GM21529 (cell line): ENCODE data around the gene ASMT.
"Not testable (repeated sequence)": the region's sequence is repeated elsewhere in the genome, so short reads cannot be mapped to it uniquely, and the experiment has no call there.

Experiments used
- ATAC-seq: cut with Tn5 transposase; IDR thresholded peaks from one replicate; pipeline ENCODE4 v1.9.1; 2021; ENCODE audit not compliant: unreplicated experiment

The ASMT gene, protein sequence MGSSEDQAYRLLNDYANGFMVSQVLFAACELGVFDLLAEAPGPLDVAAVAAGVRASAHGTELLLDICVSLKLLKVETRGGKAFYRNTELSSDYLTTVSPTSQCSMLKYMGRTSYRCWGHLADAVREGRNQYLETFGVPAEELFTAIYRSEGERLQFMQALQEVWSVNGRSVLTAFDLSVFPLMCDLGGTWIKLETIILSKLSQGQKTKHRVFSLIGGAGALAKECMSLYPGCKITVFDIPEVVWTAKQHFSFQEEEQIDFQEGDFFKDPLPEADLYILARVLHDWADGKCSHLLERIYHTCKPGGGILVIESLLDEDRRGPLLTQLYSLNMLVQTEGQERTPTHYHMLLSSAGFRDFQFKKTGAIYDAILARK

GRCh38 chrX:1614927-1615326 is at the start of gene ASMT:
TSS of gene ASMT (plus strand) at chrX:1615059. CDS start at chrX:1615200, 141 bp downstream.
- no peak for ATAC-seq

GRCh38 chrX:1574181-1574580 is 40.7 kb upstream of the ASMT start:
- ATAC-seq = not testable (repeated sequence)

DNA sequence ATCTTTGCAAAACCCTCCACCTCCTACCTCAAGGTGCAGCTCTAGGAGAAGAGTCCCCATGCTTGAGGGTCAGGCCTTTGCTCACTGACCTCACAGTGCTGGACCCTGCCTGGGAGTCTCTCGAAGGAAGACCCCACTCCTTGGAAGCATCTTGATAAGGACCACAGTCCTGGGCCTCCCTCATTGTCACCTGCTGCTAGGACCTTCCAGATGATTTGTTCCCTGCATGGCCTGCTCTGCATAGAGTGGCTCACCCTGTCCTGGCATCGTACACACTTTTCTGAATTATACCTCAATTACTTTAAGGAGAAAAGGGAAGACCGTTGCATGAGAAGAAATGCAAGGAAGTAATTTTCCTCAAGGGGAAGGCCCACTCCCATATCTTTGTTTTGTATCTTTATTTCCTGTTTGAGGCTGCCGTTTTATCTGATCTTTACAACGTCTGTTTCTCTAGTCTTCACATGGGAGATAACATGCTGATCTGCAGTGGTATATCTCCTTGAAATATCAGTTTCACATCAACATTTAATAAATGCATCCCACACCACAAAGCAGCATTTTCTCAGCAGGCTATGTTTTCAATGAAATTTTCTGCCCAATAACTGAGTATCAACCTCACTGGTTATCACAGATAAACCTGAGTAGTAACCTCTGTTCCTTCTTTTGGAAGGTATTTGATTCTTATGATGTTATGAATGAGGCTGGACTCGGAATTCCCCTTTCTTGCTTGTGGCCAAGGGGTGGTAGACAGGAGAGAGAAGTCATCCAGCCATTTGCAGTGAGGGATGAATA is 38.5 kb upstream of the ASMT start:
- ATAC-seq = no peak

- no peak for ATAC-seq
These were observed 37.0 kb upstream of the ASMT start for GRCh38 chrX:1577845-1578244.

DNA sequence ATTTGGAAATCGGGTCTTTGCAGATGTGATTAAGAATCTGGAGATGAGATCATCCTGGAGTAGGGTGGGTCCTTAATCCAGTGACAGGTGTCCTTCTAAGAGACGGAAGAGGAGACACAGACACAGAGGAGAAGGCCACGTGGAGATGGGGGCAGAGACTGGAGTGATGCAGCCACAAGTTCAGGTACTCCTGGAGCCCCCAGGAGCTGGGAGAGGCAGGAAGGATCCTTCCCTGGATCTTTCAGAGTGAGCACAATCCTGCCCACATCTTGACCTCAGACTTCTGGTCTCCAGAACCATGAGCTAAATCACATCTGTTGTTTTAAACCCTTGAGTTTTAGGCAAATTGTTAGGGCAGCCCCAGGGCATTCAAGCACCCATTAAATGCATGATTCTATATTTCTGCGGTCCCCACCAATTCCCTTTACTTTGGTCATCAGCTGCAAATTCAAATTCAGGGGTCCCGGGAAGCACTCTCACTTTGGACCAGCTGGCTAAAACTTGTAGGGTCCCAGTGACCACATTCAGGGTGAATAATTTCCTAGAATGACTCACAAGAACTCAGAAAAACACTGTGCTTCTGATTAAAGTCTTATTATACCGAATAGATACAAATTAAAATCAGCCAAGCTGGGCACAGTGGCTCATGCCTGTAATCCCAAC is 36.2 kb upstream of the ASMT start:
- ATAC-seq = no peak

DNA sequence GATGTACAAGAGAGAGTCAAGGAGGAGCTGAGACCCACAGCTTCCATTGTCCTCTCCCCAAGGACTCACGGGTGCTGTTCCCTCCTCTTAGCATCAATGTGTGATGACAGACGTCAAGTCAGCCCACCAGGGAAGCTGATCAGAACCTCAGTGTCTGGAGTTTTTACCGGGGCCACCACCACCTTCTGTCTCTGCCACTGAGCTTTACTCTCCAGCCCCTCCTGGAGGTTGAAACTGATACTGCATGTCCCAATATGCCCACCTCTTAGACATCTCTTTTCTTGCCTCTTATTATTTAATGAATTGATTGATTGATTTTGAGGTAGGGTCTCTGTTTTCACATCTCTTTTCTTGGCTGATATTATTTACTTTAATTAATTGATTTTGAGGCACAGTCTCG is 33.7 kb upstream of the ASMT start:
- ATAC-seq = peak; percentile 39

GRCh38 chrX:1582686-1583437 is 32.0 kb upstream of the ASMT start:
- peak; percentile 84 for ATAC-seq

GRCh38 chrX:1584237-1585011 is 30.4 kb upstream of the ASMT start:
- ATAC-seq = no peak

- peak; percentile 20 for ATAC-seq
These were observed 27.7 kb upstream of the ASMT start for GRCh38 chrX:1587161-1587560.

DNA sequence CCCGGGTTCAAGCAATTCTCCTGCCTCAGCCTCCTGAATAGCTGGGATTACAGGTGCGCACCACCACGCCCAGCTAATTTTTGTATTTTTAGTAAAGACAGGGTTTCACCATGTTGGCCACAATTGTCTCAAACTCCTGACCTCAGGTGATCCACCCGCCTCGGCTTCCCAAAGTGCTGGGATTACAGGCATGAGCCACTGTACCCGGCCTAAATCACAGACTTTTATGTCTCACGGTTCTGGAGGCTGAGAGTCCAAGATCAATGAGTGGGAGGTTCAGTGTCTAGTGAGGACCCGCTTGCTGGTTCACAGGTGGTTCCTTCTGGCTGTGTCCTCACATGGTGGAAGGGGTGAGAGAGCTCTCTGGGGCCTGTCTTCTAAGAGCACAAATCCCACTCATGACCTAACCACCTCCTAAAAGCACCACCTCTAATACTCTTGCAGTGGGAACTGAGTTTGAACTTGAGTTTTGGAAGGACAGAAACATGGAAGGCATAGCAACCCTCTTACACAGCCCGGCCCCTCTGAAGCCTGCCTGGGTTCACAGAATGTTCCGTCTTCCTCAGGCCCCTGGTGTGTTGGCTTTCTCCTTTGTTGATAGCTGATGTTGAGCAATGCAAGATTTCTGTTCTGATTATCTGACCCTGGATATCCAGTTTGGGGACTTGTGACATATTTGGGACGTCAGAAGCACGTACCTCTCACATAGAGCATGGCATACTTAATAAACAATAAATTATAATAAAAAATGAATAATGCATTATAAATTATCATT is 25.3 kb upstream of the ASMT start:
- ATAC-seq = no peak

- peak; percentile 83 for ATAC-seq
These were observed 23.6 kb upstream of the ASMT start, which contains the start of gene AKAP17A for GRCh38 chrX:1591102-1591862. TSS of gene AKAP17A (plus strand) at chrX:1591604. CDS start at chrX:1593463, 1,859 bp downstream.

GRCh38 chrX:1591863-1592469 is 22.9 kb upstream of the ASMT start:
- peak; percentile 1 for ATAC-seq

DNA sequence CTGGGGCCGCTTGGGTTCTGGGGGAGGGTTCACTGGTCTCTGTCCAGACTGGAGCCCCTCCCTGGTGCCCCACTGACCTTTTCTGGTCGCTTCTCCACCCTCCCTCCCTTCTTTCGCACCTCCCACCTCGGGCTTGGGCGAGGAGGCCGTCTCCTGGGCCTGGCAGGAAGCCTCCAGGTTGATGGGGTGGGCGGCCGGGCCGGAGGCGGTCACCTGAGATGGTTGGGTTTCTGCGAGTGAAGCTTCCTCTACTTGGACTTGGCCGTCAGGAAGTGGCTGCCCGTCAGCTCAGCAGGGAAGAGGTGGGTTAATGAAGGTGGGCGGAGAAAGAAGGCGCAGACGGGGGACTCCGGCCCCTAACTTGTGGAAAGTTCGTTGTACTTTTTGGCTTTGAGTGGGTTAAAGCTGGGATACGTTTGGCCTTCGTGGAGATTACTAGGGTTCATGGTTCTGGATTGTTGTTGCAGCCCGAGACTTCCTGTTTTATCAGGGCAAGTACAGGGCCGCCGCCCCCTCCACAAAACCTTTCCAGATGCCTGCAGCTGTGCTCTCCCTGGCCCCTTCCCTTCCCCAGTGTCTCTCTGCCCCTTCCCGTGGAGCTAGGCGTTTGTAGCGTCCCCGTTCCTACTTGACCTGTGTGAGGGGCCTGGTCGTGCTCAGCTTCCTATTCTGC is 22.3 kb upstream of the ASMT start:
- peak; percentile 59 for ATAC-seq

DNA sequence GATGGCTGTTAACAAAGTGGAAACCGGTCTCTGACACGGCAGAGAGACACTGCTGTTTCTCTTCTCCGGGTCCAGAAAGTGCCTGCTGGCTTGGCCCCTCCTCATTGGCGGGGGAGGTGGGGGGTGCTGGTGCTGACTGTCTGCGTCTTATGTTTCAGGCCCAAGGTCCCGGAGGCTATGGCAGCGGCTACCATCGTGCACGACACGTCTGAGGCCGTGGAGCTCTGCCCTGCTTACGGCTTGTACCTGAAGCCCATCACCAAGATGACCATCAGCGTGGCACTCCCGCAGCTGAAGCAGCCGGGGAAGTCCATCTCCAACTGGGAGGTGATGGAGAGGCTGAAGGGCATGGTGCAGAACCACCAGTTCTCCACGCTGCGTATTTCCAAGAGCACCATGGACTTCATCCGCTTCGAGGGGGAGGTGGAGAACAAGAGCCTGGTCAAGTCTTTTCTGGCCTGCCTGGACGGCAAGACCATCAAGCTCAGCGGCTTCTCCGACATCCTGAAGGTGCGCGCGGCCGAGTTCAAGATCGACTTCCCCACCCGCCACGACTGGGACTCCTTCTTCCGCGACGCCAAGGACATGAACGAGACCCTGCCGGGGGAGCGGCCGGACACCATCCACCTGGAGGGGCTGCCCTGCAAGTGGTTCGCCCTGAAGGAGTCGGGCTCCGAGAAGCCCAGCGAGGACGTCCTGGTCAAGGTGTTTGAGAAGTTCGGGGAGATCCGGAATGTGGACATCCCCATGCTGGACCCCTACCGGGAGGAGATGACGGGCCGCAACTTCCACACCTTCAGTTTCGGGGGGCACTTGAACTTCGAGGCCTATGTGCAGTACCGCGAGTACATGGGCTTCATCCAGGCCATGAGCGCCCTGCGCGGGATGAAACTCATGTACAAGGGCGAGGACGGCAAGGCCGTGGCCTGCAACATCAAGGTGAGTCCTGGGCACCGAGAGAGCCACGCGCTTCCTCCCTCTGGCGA is 21.3 kb upstream of the ASMT start:
- no peak for ATAC-seq

- ATAC-seq = no peak
These were observed 19.2 kb upstream of the ASMT start for GRCh38 chrX:1595711-1596060.

GRCh38 chrX:1596676-1597344 is 18.0 kb upstream of the ASMT start:
- no peak for ATAC-seq
